ENCODE data around the gene ERFE. TPM values are rescaled to one million over a fixed set of nuclear protein-coding genes. Genes with fewer than 3 reads are reported as not detected.
A peak's percentile ranks its signal among the peaks of the same experiment; 100 is the strongest.

Gene ERFE
- total RNA-seq, 4 donors from 2014 or later: 0.39 to 0.66 TPM; not detected in 2

DNA sequence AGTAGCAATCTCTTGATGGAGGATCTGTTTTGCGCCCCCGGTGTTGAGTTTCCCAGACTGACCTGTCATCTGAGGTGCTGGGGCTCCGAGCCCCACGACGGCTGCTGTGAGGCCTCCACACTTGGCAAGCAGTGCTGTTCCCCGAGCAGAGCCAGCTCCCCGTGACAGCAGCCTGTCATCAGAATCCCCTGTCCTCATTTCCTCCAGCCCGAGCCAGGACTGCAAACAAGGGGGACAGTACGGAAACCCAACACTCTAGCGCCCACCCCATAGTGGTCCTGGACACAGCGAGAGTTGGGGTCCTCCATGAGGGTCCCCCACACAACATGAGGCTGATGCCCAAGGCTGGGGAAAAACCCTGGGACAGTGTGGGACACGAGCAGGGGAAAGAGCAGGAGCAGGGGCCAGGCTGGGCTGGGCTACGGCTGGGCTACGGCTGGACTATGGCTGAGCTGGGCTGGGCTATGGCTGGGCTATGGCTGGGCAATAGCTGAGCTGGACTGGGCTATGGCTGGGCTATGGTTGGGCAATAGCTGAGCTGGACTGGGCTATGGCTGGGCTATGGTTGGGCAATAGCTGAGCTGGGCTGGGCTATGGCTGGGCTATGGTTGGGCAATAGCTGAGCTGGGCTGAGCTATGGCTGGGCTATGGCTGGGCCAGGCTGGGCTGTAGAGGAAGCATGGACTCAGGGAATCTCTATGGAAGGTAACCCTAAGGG is 21.8 kb upstream of the ERFE start:
- WGBS: 56% methylated on average over 9 of the region's 14 CpGs
- Histone ChIP-seq H3K9me3 (no peaks in the 10 kb centered on the region), H3K36me3 (peaks cover 0 to 10% (median 3%) of the 10 kb centered on the region in 4 donors), H3K4me1 (peaks cover 14 to 35% (median 29%) of the 10 kb centered on the region in 4 donors), H3K27me3 (no peaks in the 10 kb centered on the region), H3K27ac (replicated peaks in 1 of 4) (no peak overlapping the region), H3K4me3 (no peak overlapping the region)
- no peak for TF ChIP-seq EP300 (IDR thresholded peaks at IDR 0.05)
- TF ChIP-seq, protein P1, sequence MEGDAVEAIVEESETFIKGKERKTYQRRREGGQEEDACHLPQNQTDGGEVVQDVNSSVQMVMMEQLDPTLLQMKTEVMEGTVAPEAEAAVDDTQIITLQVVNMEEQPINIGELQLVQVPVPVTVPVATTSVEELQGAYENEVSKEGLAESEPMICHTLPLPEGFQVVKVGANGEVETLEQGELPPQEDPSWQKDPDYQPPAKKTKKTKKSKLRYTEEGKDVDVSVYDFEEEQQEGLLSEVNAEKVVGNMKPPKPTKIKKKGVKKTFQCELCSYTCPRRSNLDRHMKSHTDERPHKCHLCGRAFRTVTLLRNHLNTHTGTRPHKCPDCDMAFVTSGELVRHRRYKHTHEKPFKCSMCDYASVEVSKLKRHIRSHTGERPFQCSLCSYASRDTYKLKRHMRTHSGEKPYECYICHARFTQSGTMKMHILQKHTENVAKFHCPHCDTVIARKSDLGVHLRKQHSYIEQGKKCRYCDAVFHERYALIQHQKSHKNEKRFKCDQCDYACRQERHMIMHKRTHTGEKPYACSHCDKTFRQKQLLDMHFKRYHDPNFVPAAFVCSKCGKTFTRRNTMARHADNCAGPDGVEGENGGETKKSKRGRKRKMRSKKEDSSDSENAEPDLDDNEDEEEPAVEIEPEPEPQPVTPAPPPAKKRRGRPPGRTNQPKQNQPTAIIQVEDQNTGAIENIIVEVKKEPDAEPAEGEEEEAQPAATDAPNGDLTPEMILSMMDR (IDR thresholded peaks at IDR 0.05): no peak
- no peak for TF ChIP-seq POLR2AphosphoS5 (IDR thresholded peaks at IDR 0.05)
- TF ChIP-seq POLR2A (IDR thresholded peaks at IDR 0.05; ENCODE audit: low read depth): no peak
- no peak for DNase-seq (ENCODE audit: extremely low spot score)
- intact Hi-C loops (cut with DNase I): no loop called here

DNA sequence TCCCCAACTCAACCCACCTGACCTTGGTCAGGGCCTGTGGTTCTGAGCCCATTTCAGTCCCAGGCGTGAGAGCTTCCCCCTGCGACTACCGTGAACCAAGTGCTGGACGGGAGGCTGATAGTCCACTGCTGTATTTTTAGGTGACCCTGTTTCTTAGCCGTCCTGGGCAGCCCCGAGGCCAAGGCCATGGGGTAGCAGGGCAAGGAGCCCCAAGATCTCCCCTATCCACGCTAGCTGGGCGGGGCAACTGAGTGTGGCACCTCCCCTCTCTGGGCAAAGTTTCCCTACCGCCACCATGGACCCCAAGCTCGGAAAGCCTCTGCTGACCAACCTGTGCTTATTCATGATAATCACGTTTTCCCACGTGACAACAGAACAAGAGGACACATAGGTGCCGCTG is 20.9 kb upstream of the ERFE start:
- Histone ChIP-seq H3K36me3 (peaks cover 0 to 10% (median 3%) of the 10 kb centered on the region in 4 donors), H3K9me3 (no peaks in the 10 kb centered on the region), H3K27ac (replicated peaks in 1 of 4) (no peak overlapping the region), H3K4me3 (no peak overlapping the region), H3K27me3 (no peaks in the 10 kb centered on the region), H3K4me1 (peaks cover 19 to 43% (median 30%) of the 10 kb centered on the region in 4 donors)
- 96% methylated on average over 7 of the region's 13 CpGs for WGBS
- no peak for TF ChIP-seq POLR2A (IDR thresholded peaks at IDR 0.05; ENCODE audit: low read depth)
- TF ChIP-seq POLR2AphosphoS5 (IDR thresholded peaks at IDR 0.05): no peak
- no peak for TF ChIP-seq EP300 (IDR thresholded peaks at IDR 0.05)
- TF ChIP-seq, protein P1 (IDR thresholded peaks at IDR 0.05): no peak
- DNase-seq (ENCODE audit: extremely low spot score): no peak
- intact Hi-C loops (cut with DNase I): no loop called here

DNA sequence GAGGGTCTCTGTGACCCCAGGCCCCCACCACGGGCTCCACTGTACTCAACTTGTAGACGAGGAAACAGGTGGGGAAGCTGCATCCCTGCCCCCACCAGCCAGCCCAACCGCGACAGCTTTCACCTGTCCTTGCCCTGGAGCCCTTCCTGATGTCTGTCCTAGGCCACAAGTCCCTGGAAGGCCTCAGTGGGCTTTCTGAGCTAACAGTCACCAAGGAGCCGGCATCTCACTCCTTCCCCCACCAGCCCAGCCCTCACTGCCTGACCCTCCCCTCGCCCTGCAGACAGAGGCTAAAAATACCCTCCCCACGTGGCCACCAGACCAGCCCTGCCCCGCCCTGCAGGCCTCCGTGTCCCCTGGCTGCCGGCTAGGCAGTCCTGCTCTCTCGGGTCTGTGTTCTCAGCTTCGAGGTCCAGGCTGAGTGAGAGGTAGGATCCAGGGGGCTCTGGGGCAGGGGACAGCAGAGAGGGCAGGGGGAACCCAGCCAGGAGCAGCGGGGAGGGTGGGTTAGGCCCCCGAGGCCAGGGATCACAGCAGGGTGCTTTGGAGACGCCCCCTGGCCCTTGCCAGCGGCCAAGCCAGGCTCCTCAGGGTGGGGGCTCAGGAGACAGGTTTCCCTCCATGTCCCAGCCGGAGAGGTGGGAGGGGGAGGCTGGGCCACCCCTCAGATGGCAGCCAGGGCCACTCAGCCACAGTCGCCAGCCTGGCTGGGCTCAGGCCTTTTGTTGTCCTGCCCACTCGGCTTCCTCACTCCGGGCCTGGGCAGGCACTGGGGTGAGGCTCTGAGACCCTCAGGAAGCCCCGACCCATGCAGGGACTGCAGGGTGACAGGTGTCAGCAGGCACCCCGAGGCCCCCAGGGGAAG is 20.2 kb upstream of the ERFE start, which contains the start of gene KLHL30:
Gene KLHL30 (plus strand): TSS at position 338 of the 865 bp plus-strand sequence. CDS start 2,087 bp downstream, outside the sequence.
- peak within 1 kb of the TSS in 1 of 4 donors; percentile 36 for H3K27ac ChIP-seq (replicated peaks in 1 of 4)
- intact Hi-C loops (cut with DNase I): no loop called here

DNA sequence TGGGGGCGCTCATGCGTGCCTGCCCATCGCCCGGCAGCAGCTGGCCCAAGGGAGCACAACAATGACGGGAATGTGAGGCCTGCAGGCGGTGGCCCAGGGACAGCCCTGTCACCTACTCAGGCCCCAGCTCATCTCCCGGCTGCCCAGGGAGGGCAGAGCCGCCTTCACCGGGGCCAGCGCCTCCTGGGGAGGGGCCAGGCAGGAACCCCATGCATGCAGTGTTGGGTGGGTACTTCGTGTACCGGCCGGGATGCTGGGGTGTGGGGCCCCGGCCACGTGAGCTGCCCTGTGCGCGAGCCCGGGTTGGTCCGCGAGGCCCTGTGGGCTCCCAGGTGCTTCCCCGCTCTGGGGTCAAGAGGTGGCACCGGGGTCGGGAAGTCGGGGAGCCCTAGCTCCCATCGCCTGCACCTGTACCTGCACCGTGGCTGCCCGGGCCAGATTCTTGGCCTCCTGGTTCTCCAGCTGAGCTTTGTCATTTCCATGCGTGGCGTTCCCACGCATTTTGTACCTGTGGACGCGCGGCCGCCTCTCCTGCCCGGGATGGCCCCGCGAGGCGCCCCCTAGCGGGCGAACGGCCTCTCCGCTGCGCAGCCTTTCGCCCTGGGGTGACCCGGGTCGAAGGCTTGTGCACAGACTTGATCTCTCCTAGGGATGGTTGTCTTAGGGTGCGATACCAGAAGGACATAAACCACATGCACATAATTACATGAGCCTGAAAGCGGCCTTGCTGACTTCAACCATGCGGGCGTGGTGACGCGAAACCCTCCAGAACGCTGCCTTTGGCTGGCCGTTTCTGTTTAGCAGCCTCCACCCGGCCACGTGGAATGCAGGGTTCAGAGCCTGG is 19.4 kb upstream of the ERFE start:
- 63% methylated on average over 28 of the region's 56 CpGs for WGBS

More for the DNA sequence above, 20.2 kb upstream of the ERFE start, which contains the start of gene KLHL30:
- 65% methylated on average over 10 of the region's 22 CpGs for WGBS
- TF ChIP-seq POLR2AphosphoS5 (IDR thresholded peaks at IDR 0.05) (peak; percentile 36 to 41), POLR2A (IDR thresholded peaks at IDR 0.05; ENCODE audit: low read depth) (peak; percentile 62)
- TF ChIP-seq, protein P1 (IDR thresholded peaks at IDR 0.05): no peak
- Histone ChIP-seq H3K4me3 (peak within 1 kb of the TSS; percentile 34 to 47 (median 40)), H3K4me1 (peaks cover 26 to 50% (median 34%) of the 10 kb centered on the region in 4 donors), H3K9me3 (no peaks in the 10 kb centered on the region), H3K36me3 (peaks cover 0 to 10% (median 3%) of the 10 kb centered on the region in 4 donors), H3K27me3 (no peaks in the 10 kb centered on the region)
- no peak for DNase-seq (ENCODE audit: extremely low spot score)

More for the DNA sequence above, 19.4 kb upstream of the ERFE start:
- no peak for TF ChIP-seq POLR2A (IDR thresholded peaks at IDR 0.05; ENCODE audit: low read depth)
- TF ChIP-seq EP300 (IDR thresholded peaks at IDR 0.05): no peak
- TF ChIP-seq, protein P1 (IDR thresholded peaks at IDR 0.05): peak in 2 of 3 experiments; percentile 22 to 54
- DNase-seq (ENCODE audit: extremely low spot score): no peak
- H3K27ac ChIP-seq (replicated peaks in 1 of 4): no peak overlapping the region
- H3K4me3 ChIP-seq: peak overlapping the region; percentile 34 to 47 (median 40)
- peaks cover 30 to 52% (median 38%) of the 10 kb centered on the region in 4 donors for H3K4me1 ChIP-seq
- H3K36me3 ChIP-seq: peaks cover 0 to 11% (median 3%) of the 10 kb centered on the region in 4 donors
- intact Hi-C loops (cut with DNase I): no loop called here
- H3K27me3 ChIP-seq: no peaks in the 10 kb centered on the region
- H3K9me3 ChIP-seq: no peaks in the 10 kb centered on the region

All from esophagus muscularis mucosa (tissue), 4 donors.